Skeletal muscle tissue (tissue), 4 donors: ENCODE results near the gene ABCB11. TPM values are rescaled to one million over a fixed set of nuclear protein-coding genes. Genes with fewer than 3 reads are reported as not detected.

Experiments
- H3K27ac ChIP-seq: one replicate; pipeline ENCODE4 v1.7.0; 2013; ENCODE audit warnings: mild to moderate bottlenecking, low read depth, low read length, inconsistent platforms
- H3K27me3 ChIP-seq, 3 donors: one replicate each; pipeline ENCODE4 v1.7.0; 2013; ENCODE audit warnings: low read length in 3 of 3; ENCODE audit not compliant: control insufficient read depth in 3 of 3, insufficient read depth in 3 of 3
- H3K36me3 ChIP-seq, 3 donors: one replicate each; pipeline ENCODE4 v1.7.0; 2013; ENCODE audit warnings: low read length in 3 of 3; ENCODE audit not compliant: control insufficient read depth in 3 of 3, insufficient read depth in 3 of 3
- H3K4me1 ChIP-seq, 3 donors: one replicate each; pipeline ENCODE4 v1.7.0; 2013; ENCODE audit warnings: low read length in 3 of 3, mild to moderate bottlenecking in 3 of 3; ENCODE audit not compliant: control insufficient read depth in 3 of 3, insufficient read depth in 3 of 3
- H3K4me3 ChIP-seq, 3 donors: one replicate each; pipeline ENCODE4 v1.7.0; 2013; ENCODE audit warnings: low read length in 3 of 3
- H3K9ac ChIP-seq, 3 donors: one replicate each; pipeline ENCODE4 v1.7.0; 2013; ENCODE audit warnings: low read length in 3 of 3, mild to moderate bottlenecking in 3 of 3, moderate library complexity in 2 of 3, low read depth in 1 of 3
- H3K9me3 ChIP-seq, 3 donors: one replicate each; pipeline ENCODE4 v1.7.0; 2013; ENCODE audit warnings: low read length in 3 of 3; ENCODE audit not compliant: control insufficient read depth in 3 of 3
- total RNA-seq: library from RNA; depleted of rRNA; stranded (reverse); fragments of >200 nt; gene quantifications from one replicate; pipeline ENCODE4 v1.2.3, GENCODE V29; 2014
- donor health status: Osteomylitis.

Gene ABCB11
- total RNA-seq, 1 donor from 2014 or later, result not detected

GRCh38 chr2:168903888-168904287, 127.2 kb downstream of the ABCB11 start:
- Histone ChIP-seq H3K4me1 (no peaks in the 10 kb centered on the region), H3K4me3 (no peak overlapping the region), H3K36me3 (no peaks in the 10 kb centered on the region), H3K27me3 (no peaks in the 10 kb centered on the region), H3K9ac (no peak overlapping the region), H3K9me3 (no peaks in the 10 kb centered on the region), H3K27ac (no peak overlapping the region)

- H3K4me3 ChIP-seq, result no peak within 1 kb of the TSS
- H3K36me3 ChIP-seq, result no peaks in the 10 kb centered on the region
- H3K27ac ChIP-seq, result no peak within 1 kb of the TSS
Observed at GRCh38 chr2:168901003-168901402, 130.1 kb downstream of the ABCB11 start, which contains the start of gene G6PC2. G6PC2 (plus strand) TSS chr2:168901291; CDS start chr2:168901332, 41 bp downstream.

GRCh38 chr2:168897449-168897848, 133.7 kb downstream of the ABCB11 start:
- H3K27ac ChIP-seq, result no peak overlapping the region
- no peak overlapping the region for H3K9ac ChIP-seq
- H3K36me3 ChIP-seq, result no peaks in the 10 kb centered on the region
- H3K4me3 ChIP-seq, result no peak overlapping the region
- no peaks in the 10 kb centered on the region for H3K4me1 ChIP-seq
- H3K27me3 ChIP-seq, result no peaks in the 10 kb centered on the region
- no peaks in the 10 kb centered on the region for H3K9me3 ChIP-seq

More at GRCh38 chr2:168901003-168901402, 130.1 kb downstream of the ABCB11 start, which contains the start of gene G6PC2:
- Histone ChIP-seq H3K9ac (no peak within 1 kb of the TSS), H3K27me3 (no peaks in the 10 kb centered on the region), H3K9me3 (no peaks in the 10 kb centered on the region), H3K4me1 (no peaks in the 10 kb centered on the region)

GRCh38 chr2:168896783-168897182, 134.3 kb downstream of the ABCB11 start:
- H3K27me3 ChIP-seq, result no peaks in the 10 kb centered on the region
- no peak overlapping the region for H3K9ac ChIP-seq
- H3K9me3 ChIP-seq, result no peaks in the 10 kb centered on the region
- no peak overlapping the region for H3K27ac ChIP-seq
- no peaks in the 10 kb centered on the region for H3K4me1 ChIP-seq
- H3K4me3 ChIP-seq, result no peak overlapping the region
- no peaks in the 10 kb centered on the region for H3K36me3 ChIP-seq

GRCh38 chr2:168895771-168896170, 135.4 kb downstream of the ABCB11 start:
- Histone ChIP-seq H3K4me3 (no peak overlapping the region), H3K9me3 (no peaks in the 10 kb centered on the region), H3K36me3 (no peaks in the 10 kb centered on the region), H3K27ac (no peak overlapping the region), H3K4me1 (no peaks in the 10 kb centered on the region), H3K27me3 (no peaks in the 10 kb centered on the region), H3K9ac (no peak overlapping the region)

- no peak overlapping the region for H3K4me3 ChIP-seq
- no peaks in the 10 kb centered on the region for H3K36me3 ChIP-seq
- no peaks in the 10 kb centered on the region for H3K27me3 ChIP-seq
- no peak overlapping the region for H3K9ac ChIP-seq
- peaks cover 5% of the 10 kb centered on the region in 3 donors for H3K4me1 ChIP-seq
- H3K9me3 ChIP-seq, result no peaks in the 10 kb centered on the region
- no peak overlapping the region for H3K27ac ChIP-seq
Observed at GRCh38 chr2:168894720-168895119, 136.4 kb downstream of the ABCB11 start.

- H3K27me3 ChIP-seq, result no peaks in the 10 kb centered on the region
- no peak overlapping the region for H3K9ac ChIP-seq
- H3K27ac ChIP-seq, result no peak overlapping the region
- no peak overlapping the region for H3K4me3 ChIP-seq
- no peaks in the 10 kb centered on the region for H3K9me3 ChIP-seq
- H3K36me3 ChIP-seq, result no peaks in the 10 kb centered on the region
- H3K4me1 ChIP-seq, result peaks cover 5% of the 10 kb centered on the region in 3 donors
Observed at GRCh38 chr2:168894101-168894500, 137.0 kb downstream of the ABCB11 start.

GRCh38 chr2:168892327-168892726, 138.8 kb downstream of the ABCB11 start:
- no peaks in the 10 kb centered on the region for H3K36me3 ChIP-seq
- peaks cover 5% of the 10 kb centered on the region in 3 donors for H3K4me1 ChIP-seq
- no peaks in the 10 kb centered on the region for H3K27me3 ChIP-seq
- no peaks in the 10 kb centered on the region for H3K9me3 ChIP-seq
- no peak overlapping the region for H3K27ac ChIP-seq
- no peak overlapping the region for H3K4me3 ChIP-seq
- H3K9ac ChIP-seq, result no peak overlapping the region

- H3K9me3 ChIP-seq, result no peaks in the 10 kb centered on the region
- H3K36me3 ChIP-seq, result no peaks in the 10 kb centered on the region
- H3K27ac ChIP-seq, result no peak within 1 kb of the TSS
- peak within 1 kb of the TSS; percentile 69 to 80 (median 70) for H3K4me3 ChIP-seq
- H3K27me3 ChIP-seq, result no peaks in the 10 kb centered on the region
- H3K4me1 ChIP-seq, result peaks cover 5% of the 10 kb centered on the region in 3 donors
- H3K9ac ChIP-seq, result peak within 1 kb of the TSS; percentile 17 to 71 (median 70)
Observed at GRCh38 chr2:168890006-168890782, 140.9 kb downstream of the ABCB11 start, which contains the start of gene SPC25. SPC25 (minus strand) TSS chr2:168890430; CDS start chr2:168889519, 911 bp downstream.

GRCh38 chr2:168889635-168890005, 141.5 kb downstream of the ABCB11 start:
- Histone ChIP-seq H3K4me1 (peaks cover 5% of the 10 kb centered on the region in 3 donors), H3K9ac (no peak overlapping the region), H3K27ac (no peak overlapping the region), H3K27me3 (no peaks in the 10 kb centered on the region), H3K4me3 (peak overlapping the region in 1 of 3 donors; percentile 70), H3K9me3 (no peaks in the 10 kb centered on the region), H3K36me3 (no peaks in the 10 kb centered on the region)
